ENCODE results near the gene ANO10.

ANO10 gene

DNA sequence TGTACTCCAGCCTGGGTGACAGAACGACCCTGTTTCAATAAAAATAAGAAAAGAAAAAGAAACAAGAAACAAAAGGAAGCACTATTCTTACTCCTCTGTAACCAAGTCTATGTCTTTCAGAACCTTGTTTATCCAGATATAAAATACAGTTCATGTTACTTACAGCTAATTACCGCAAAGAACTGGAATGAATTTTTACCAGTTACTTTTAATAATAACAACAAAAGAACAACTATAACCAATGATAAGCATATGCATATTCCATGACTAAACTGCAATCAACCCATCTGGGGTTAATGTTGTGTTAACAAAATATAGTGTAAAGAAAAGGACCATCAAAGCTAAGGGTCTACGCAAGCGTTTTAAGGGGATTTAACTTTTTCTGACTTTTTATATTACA is 212.3 kb downstream of the ANO10 start:
- no peak for DNase-seq

DNA sequence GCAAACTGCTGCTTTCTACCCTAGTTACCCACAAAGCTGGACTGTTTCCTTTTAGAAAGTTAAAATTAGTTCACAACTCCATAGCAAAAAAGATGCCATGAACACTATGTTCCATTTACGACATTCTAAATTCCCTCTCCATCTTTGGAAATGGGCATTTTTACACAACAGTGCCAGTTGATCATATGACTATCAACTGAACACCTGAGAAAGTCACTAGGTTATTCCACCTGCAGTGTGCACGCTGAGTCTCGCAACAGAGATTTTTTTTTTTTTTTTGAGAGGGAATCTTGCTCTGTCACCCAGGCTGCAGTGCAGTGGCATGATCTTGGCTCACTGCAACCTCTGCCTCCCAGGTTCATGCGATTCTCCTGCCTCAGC is 215.2 kb downstream of the ANO10 start:
- DNase-seq, result no peak

DNA sequence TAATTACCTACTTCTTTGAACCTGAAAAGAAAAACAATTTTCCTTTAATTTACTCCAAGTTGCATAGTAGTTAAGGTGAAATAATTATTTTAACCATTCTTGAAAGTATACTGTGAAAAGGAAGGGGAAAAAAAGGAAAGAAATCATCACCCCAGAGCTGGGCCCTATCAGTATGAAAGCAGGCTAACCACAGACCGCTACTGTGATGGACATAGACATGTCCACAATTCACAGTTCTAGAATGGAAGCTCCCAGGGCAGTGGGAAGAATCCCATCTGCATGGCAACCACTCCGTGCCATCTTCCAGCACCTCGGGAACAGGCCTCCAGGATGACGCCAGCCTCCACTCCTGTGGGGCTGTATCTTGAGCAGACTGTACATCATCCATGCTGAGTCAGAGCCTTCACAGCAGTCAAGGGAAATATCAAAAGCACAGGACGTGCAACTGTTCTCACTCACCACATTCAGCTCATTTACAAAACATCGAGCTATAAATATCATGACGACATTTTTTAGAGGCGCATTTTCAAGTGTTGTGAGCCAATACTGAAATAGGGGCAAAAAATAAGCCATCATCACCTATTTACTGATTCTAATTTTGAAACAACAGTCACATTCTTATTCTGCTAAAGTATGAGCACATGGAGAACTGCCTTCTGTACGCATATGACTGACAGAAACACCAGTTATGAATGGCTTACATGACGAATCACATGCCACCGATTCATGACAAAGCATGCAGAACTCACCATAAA is 215.7 kb downstream of the ANO10 start:
- peak; percentile 78 for DNase-seq

DNA sequence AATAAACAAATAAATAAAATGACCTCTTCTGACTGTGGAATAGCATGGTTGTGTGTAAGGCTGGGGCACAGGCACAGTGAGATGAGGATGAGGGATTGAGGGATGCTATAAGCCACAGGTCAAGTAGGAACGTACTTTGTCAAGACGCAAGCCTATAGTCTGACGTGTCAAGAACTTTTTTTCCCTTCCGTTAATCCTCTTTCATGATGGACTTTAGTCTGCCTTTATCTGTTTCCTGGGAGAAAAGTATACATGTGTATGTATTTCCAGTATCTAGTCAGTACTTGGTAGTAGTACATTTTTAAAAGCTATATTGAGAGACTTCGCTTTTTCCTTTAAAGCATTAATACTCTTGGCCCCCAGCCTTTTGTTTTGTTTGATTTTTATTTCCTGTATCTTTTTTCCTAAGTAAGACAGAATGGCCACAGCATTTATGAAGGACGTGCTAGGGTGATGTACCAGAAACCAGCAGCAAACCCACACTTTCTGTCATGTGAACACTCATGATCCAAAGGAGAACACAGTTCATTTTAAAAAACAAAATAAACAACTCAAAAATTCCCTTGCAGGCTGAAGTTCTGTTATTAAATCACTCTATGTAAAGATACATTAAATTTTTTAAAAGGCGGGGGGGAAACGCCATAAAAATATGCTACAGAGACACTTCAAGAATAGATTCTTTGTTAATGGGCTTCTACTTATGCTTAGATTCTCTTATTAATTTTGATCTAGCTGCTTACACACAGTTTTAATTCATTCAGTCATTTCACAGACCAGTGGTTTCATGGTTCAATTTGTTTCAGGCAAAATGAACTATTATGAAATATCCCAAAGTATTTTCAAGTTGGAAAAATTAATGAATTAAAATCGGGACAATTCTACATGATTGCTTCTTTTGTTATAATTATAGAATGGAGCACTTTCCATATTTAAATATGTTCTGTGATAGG is 220.8 kb downstream of the ANO10 start:
- DNase-seq, result no peak

DNA sequence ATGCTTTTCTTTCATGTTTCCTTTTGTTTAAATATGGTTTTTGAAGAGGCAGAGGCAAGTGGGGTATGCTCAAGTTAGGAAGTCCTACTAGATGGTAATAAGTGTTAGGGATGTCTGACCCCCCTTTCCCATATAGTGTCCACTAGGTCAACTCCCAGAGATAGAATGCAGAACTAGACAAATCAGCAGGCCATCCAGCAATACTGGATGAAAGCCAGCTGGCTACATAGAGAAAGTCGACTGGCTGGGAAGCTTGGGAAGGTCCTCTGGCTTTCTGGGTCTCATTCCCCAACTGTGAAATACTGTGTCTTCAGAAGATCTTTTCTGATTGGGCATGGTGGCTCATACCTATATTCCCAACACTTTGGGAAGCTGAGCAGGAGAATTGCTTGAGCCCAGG is 221.6 kb downstream of the ANO10 start:
- DNase-seq, result no peak

DNA sequence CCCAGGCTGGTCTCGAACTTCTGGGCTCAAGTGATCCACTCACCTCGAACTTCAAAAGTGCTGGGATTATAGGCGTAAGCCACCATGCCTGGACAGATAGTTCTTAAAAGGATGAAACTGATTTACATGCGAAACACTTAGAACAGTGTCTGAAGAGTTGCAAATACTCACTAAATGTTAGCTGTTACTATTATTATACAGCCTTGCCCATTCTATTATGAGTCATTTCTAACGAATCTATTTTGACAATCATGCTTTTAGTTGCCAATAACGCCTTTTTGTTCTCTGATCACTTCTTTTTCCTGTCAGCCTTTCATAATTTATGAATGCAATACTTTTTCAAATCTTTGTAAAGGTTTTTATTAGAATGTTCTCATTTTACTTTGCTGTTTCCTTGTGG is 222.8 kb downstream of the ANO10 start:
- DNase-seq, result no peak

DNA sequence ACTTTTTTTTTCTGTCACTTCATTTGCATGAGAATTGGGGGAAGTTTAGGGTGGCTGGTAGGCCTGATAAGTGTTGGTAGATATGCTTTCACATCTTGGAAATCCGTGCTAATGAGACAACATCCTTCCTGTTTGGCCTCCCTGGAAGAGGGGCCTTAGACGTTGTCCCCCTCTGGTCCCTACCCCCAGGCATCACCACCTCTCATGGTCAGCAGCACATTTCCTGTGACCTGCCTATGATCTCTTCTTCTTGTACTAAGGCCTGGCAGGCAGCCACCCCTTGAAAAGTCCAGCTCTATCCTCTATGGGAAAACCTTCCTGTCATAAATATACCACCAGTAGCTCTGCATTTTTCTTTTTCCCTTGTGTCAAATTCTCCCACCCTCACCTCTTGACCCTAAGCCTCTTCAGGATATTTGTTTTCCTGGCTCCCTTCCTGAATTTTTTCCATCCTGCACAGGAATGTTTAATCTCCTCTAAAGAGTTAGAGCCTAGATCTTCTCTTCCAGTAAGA is 227.7 kb downstream of the ANO10 start:
- peak; percentile 72 for DNase-seq

DNA sequence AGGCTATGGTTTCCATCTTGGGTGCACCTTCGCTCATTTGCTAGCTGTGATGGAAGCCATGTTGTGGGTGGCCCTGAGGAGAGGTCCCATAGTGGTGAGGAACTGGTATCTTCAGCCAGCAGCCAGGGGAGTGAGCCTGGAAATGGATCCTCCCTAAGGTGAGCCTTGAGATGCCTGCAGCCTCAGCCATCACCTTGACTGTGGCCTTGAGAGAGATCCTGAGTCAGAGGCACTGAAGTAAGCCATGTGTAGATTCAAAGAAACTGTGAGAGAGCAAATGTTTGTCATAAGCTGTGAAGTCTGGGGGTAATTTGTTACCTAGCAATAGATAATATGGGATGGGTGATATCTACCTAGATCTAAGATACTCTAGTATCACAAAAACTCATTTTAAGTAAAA is 230.2 kb downstream of the ANO10 start:
- no peak for DNase-seq

DNA sequence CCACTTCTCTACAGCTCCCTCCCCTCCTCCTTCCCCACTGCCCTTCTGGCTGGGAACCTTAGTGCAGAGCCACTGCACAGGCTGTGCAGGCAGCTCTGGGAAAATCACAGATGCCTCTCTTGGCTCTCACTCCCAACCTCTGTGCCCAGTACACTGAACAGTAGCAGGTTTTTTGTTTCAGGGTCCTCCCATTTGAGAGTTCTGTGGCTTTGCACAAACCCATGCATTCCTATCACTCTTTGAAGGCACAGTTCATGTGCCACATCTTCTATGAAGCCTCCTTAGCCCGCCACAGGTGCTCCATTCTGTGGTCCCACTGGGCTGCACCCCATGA is 231.6 kb downstream of the ANO10 start:
- no peak for DNase-seq

DNA sequence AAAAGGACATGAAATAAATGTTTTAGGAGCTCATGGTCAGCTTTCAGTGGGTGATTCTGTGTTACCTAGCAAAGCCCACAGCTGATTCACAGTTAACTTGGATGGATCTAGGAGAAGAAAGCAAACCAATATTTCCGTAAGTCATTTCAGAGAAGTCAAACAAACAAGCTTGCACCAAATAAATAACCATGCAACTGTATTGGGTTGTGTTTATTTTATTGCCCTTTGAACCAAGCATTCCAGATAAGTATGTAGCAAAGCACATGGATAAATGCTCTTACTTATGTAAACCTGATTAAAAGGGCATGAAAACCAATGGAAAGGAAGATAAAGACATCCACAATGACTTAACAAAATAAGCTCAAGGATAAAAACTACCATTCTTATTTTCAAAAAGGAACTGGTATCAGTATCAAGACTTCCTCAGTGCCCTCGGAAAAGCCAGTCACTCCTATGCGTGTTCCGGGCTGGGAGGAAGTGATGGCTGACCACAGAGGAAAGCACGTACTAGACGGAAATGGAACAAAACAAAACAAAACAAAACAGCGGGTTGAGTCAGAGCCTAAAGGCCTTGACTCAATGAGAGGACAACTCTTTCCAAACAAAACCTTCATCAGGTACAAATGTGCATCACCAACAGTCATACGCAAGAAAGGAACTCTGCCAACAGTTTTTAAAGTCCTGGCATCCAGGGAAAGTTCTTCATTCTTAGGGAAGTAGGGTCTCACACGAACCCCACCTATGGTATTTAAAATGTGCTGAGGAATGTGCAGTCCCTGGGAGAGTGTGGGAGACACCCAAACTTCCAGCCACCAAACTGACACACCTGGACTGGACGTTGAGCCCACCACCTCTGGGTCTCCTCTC is 232.2 kb downstream of the ANO10 start:
- peak; percentile 92 for DNase-seq

DNA sequence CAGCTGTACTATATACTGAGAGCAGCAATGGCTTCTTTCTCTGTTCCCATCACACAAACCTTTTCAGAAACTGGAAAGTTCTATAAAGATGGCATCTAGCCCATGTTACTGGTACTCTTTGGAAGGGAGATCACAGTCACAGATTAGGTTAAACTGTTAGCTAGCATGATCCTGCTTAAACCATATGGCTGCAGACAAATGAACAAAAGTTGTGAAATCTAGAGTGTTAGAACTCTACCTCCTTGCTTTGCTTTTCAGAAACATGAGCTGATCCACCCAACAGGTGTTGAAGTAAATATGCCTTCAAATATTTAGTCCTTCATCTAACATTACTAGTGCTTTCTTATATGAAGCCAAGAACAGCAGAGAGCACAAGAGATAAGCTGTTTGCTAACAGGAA is 232.9 kb downstream of the ANO10 start:
- peak; percentile 41 for DNase-seq

DNA sequence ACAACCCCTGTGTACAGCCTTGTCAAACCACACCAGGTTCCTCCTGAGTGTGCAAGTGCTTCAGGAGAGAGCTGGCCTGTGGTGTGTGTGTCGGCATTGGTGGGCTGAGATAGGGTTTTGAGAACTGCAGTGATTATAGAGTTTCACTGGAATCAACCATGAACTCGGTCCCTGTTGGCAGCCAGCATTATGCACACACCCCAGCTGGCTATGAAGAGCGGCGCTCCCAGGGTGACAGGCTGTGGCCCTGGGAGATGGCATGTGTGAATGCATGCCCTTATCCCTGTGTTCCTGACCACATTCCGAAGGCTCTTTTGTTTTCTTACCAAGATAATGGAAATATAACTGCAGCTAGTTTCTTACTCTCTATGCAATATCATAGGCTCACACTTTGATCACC is 233.6 kb downstream of the ANO10 start:
- peak; percentile 20 for DNase-seq

DNA sequence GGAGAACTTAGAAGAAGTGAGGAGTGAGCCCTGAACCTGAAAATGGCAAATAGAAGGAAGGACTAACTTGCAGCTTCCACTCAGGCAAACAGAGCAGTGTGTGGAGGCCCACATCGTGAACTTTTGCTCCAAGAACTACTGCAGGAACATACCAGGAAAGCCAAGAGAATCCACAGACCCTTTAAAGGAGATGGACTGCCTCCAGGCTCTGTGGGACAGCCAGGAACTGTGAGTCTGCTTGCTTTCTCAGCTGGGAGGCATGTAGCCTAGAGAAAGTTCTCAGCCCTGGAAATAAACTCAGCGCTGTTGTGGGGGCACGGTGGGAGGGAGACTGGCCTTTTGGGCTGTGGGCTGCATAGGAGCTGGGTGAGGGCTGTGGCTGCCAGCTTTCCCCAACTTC is 242.5 kb downstream of the ANO10 start:
- DNase-seq, result no peak

DNA sequence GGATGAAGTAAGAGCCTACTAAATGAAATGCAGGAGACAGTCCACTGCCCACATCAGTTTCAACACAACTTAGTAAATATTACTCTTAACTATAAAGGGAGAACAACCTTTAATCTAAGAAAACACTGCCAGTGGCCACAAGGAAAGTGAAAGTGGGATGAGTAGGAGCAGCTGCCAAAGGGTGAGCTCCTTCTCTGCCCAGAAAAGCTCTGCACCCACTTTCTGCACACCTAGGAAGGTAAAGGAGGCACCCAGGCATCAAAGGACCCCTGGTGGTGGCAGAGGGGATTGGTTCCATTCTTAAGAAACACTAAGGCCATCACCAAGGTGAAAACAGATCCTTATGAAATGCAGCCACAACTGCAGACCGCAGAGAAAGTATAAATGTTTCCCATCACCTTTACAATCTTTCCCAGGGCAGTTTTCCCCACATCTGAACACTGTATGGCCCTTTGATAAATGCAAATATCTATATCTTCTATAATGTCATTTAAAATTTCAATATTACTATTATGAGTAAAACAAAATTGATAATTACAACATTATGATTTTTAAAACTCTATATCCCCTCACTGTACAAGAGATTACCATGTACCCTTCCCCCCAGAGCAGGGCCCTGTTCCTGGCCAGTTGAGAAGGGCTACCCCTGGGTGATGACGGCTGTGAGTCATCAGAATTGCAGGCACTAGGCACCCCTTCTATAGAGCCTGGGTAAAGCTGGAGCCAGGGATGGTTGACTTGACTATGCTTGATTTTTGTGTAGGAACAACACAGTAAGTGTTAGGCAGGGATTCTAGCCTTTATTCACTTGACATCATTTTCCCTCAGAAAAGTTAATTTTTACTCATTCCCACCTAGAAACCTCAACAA is 243.5 kb downstream of the ANO10 start:
- peak; percentile 65 for DNase-seq

DNA sequence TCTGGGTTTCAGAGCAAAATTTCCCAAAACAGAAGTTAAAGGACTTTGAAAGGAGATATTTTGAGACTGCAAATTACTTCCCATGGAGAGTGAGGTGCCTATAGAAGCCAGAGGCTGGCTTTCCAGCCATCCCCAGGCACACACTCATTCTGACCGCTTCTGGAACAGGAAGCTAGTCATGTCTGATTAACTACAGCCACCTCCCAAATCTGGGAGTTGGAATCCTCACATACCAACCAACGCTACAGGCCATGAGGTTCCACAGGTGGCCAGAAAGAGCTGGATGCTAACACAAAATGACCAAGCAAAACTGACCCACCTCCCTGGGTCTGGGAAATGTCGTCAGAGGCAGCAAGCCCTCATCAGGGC is 248.3 kb downstream of the ANO10 start:
- no peak for DNase-seq

DNA sequence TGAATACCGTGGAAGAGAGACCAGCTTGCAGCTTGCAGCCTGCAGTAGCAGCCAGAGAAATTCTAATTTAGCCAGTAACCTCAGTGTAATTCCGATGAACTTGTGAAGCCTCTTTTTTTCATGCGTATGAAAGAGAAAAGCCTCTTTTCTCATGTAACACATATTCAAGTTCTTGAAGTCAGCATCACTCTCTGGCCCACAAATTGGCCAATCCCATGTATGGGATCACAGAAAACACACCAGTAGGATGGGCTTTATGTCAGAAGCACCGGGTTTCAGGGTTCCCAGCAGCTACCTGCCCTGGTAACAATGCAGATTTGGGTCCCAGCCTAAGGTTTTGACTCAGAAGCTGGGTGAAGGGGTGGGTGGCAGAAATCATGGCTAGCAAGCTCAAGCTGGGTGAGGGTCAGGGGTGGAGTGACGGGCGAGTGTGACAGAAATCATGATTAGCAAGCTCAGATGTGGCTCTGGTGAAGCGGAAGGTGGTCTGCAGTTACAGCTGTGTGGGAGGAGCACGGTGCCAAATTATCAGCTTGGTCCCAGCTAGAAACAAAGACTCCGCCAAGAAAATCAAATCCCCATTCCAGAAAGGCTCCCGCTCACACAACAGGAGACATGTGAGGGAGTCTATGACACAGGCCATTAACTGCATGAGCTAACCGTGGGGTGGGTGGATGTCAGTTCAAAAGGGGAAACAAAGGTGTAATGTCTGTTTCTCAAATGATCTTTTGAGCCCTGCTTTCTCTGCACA is 248.8 kb downstream of the ANO10 start:
- DNase-seq, result no peak

DNA sequence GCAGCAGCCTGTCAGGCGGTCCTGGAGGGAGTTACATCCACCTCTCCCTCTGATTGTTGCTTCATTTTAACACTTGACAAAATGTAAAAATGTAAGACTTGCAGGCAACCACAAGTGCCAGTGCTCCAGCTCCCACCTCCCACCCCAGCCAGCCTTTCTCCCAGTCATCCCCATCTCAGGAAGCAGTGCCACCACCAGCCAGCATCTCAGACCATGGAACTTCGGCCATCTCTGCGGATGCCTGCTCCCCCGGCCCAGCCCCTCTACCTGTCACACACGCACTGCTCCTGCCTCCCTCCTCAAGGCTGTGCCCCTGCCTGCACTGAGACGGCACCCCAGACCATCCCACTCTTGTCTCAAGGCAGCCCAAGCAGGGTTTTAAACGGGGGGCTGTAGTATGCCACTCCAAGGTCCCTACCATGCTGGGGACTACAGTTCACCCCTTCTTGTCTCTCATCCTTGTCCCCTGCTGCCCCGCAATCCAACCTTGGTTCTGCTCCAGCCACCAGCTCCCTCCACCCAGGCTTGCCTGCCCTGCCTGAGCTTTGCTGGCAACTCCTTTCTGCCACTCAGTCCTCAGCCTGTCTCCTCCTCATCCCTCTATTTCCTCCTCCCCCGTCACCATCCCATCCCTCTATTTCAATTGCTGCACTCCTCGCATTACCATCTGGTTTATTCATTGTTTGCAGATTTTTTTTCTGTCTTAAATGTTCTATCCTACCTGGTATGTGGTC is 249.6 kb downstream of the ANO10 start:
- DNase-seq, result no peak

DNA sequence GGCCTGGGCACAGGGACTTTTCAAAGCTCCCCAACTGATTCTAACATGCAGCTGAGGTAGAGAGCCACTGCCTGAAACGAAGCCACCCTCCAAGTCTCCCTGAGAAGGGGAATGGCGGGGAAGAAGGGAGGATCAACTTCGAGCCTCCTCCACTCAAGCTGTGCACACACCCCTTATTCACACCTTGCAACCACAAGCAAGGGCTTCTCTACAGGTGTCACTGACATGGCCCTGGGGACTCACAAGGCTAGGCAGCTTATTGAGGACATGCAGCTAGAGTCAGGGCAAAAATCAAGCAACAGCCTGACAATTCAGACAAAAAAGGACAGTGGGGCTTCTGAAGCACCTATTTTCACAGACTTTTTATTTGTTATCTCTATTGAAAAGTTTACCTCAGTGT is 250.3 kb downstream of the ANO10 start:
- DNase-seq, result no peak

DNA sequence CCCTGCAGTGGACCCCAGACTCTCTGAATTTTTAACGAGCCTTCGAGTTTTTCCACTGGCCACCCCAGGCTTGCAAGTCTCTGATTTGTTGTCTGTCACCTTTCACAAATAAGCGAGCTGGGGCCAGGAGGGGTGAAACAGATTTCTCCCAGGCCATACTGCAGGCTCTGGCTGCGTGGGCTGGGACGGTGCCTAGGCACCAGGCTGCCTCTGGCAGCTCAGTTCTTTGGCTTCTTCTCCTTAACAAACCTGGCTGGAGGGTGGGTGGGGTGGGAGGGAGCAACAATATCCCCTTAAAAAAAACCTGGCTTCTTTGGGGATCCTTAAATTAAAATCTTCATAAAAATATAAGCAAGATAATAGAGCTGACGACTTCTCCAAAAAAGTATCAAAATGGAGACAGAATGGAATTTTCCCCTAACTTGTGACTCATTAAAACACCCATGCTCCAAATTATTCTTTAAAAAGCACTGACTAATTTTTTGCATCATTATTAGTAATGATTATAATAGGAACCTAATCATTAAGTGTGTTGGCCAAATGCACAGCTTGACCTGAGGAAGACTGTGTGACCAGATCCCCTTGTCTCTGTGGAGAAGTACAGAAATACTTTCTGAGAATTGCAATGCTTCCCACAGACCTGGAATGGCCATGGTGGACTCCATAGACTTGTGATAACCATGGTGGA is 251.4 kb downstream of the ANO10 start:
- no peak for DNase-seq

All from hematopoietic multipotent progenitor cell treated with erythropoietin and hydrocortisone succinate and interleukin-3 and kit ligand, for 4 days (in vitro differentiated cells).